OCI-M1 (cell line): ENCODE measurements around the gene KRTAP10-2.
A peak's percentile ranks its signal among the peaks of the same experiment; 100 is the strongest.
"Not testable (repeated sequence)": the region's sequence is repeated elsewhere in the genome, so short reads cannot be mapped to it uniquely, and the experiment has no call there.

Experiments used
- DNase-seq: peaks from one replicate; lab custom pipeline; 2025; lab: John Stamatoyannopoulos, UW

The KRTAP10-2 gene

GRCh38 chr21:44513389-44514217 is 37.7 kb downstream of the KRTAP10-2 start:
- no peak for DNase-seq

DNA sequence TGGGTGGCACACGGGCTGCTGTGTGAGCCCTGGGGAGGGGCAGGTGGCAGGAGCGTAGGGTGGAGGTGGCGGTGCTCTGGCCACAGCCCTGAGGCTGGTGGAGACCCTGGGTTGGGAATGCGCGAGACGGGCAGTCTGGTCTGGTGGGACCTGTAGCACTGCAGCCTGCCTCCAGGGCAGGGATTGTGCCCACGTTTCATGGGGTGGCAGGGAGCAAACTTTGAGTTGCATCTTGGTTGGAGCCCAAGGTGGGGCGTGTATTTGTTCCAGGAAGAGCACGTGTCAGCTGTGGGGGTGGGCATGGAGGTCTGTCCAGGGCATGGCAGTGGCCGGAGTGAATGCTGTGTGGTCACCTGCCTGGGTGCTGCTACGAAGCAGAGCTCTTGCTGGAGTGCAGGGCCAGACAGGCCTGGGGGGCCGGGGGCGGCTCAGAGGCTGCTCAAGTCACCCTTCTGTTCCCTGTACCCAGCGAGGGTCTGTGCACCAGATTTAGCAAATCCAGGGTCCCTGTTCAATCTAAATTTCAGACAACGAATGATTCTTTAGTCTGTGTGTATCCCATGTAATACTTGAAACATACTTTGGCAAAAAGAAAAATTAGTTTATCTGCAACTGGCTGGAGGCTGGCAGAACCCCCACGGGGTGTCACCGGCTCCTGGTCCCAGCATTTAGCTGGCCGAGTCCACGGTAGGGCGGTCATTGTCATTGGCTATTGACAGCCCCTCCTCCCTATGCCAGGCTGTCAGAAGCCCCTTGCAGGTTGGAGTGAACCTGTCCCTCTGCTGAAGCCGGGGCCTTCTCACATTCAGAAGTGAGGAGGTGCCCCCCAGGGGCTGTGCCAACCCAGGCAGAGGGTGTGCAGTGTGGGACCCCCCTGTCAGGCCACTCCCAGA is 38.6 kb downstream of the KRTAP10-2 start:
- DNase-seq = no peak

- DNase-seq = no peak
Observed at GRCh38 chr21:44511938-44512275, 39.4 kb downstream of the KRTAP10-2 start.

DNA sequence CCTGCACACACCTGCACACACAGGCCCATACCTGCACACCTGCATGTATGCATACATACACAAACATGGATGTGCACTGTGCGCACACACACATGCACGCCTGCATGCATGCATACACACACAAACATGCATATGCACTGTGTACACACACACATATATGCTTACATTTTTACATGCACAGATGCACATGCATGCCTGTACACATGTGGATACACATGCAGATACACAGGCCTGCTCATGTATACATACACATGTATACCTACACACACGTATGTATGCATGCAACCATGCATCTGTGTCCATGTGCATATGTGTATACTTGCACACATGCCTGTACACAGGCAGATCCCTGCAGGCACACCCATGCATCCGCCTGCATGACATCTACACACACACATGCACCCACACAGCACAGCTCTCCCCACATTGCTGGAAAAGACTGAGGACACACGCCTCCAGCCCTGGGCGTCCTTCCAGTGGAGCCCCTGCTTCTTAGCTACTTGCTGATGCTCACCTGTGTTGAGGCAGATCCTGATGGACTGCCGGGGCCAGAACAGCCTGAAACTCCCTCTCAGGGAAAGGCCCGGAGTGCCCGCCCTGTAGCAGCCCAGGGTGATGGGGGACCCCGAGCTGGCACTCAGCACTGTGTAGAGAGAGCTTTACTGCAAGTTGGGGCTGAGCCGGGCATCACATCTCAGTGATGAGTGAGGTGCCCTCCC is 39.9 kb downstream of the KRTAP10-2 start:
- DNase-seq = no peak

GRCh38 chr21:44510508-44511218 is 40.6 kb downstream of the KRTAP10-2 start:
- peak; percentile 80 for DNase-seq

GRCh38 chr21:44510109-44510507 is 41.2 kb downstream of the KRTAP10-2 start:
- no peak for DNase-seq

DNA sequence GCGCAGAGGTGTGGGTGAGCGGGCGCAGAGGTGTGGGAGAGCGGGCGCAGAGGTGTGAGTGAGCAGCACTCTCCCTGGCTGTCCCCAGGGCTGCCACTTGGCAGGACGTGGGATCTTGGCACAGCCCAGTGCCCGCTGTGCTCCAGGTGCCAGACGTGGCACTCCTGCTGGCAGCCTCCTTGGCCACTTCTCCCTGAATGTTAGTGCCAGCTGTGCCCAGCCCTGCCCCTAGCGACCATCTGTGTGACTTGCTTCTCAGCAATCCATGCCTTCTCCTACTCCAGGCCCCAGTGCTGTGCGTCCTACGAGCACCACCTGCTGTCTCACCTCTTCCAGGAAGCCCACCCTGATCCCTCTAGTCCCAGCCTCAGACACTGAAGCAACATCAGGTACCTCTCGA is 41.8 kb downstream of the KRTAP10-2 start:
- peak; percentile 13 for DNase-seq

GRCh38 chr21:44508711-44509445 is 42.4 kb downstream of the KRTAP10-2 start:
- DNase-seq = no peak

- no peak for DNase-seq
Observed at GRCh38 chr21:44508426-44508710, 42.9 kb downstream of the KRTAP10-2 start.

- no peak for DNase-seq
Observed at GRCh38 chr21:44507673-44508425, 43.5 kb downstream of the KRTAP10-2 start.

GRCh38 chr21:44506279-44507255 is 44.7 kb downstream of the KRTAP10-2 start:
- no peak for DNase-seq

DNA sequence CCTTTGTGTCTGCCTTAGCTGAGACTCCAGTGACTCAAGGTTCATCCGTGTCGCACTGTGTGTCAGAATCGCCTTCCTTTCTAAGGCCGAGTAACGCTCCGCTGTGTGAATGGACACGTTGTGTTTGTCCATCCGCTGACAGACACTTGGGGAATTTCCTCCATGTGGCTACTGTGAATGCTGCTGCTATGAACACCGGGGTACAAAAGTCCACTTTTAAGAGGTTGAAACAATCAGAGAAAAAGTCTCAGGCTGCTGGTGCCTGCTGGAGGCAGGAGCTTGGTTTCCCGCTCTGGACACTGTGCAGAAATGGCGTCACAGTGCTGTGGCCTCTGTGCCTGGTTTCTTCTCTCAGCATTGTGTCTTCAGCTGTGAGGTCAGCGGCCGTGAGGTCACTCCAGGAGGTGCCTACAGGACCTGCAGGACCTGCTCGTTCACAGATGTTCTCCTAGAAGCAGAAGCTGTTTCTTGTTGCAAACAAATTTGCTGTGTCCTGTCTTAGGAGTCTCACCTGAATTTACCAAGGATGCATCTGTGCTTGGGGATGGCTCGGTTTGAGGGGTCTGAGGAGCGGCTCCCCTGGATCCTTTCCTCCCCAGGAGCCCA is 45.5 kb downstream of the KRTAP10-2 start:
- DNase-seq = no peak

DNA sequence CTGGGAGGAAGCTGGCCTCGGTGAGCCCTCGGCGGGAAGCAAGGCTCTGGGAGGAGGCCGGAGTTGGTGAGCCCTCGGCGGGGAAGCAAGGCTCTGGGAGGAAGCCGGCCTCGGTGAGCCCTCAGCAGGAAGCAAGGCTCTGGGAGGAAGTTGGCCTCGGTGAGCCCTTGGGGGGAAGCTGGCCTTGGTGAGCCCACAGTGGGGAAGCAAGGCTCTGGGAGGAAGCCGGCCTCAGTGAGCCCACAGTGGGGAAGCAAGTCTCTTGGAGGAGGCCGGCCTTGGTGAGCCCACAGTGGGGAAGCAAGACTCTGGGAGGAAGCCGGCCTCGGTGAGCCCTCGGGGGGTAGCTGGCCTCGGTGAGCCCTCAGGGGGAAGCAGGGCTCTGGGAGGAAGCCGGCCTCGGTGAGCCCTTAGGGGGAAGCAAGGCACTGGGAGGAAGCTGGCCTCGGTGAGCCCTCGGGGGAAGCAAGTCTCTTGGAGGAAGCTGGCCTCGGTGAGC is 47.4 kb downstream of the KRTAP10-2 start:
- no peak for DNase-seq

DNA sequence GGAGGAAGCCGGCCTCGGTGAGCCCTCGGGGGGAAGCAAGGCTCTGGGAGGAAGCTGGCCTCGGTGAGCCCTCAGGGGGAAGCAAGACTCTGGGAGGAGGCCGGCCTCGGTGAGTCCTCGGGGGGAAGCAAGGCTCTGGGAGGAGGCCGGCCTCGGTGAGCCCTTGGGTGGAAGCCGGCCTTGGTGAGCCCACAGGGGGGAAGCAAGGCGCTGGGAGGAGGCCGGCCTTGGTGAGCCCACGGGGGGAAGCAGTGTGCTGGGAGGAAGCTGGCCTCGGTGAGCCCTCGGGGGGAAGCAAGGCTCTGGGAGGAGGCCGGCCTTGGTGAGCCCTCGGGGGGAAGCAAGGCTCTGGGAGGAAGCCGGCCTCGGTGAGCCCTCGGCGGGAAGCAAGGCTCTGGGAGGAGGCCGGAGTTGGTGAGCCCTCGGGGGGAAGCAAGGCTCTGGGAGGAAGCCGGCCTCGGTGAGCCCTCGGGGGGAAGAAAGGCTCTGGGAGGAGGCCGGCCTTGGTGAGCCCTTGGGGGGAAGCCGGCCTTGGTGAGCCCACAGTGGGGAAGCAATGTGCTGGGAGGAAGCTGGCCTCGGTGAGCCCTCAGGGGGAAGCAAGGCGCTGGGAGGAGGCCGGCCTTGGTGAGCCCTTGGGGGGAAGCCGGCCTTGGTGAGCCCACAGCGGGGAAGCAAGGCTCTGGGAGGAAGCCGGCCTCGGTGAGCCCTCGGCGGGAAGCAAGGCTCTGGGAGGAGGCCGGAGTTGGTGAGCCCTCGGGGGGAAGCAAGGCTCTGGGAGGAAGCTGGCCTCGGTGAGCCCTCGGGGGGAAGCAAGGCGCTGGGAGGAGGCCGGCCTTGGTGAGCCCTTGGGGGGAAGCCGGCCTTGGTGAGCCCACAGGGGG is 48.1 kb downstream of the KRTAP10-2 start:
- DNase-seq = not testable (repeated sequence)

DNA sequence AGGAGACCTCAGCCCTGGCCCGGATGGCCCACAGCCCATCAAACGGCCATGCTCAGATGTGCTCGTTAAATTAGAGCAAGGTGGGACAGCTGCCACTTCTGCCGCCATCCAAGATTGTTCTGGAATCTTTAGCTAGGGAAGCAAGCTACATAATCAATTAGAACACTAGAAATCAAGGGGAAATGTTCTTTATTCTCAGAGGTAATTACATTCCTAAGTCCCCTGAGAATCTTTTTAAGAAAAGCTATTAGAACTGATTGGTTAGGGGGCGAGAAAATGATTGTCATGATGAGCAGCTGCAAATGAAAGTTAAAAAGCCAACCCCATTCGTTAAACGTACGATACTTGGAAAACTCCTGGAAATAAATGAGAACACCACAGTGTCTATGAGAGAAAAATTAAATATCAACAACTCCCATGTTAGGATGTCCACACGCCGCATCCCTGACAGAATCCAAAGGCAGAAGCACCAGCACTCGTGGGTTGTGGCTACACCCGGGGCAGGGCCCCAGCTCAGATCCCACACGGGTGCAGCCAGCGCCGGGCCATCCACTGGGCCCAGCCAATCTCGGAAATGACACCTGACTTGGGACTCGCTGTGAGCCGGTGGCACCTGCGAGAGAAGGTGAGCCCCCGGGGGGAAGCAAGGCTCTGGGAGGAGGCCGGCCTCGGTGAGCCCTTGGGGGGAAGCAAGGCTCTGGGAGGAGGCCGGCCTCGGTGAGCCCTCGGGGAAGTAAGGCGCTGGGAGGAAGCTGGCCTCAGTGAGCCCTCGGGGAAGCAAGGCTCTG is 48.9 kb downstream of the KRTAP10-2 start:
- no peak for DNase-seq
